HepG2 (cell line): ENCODE measurements around the gene ART5. TPM values are rescaled to one million over a fixed set of nuclear protein-coding genes. Genes with fewer than 3 reads are reported as not detected.

Experiments
- ATAC-seq: fragments of 200-7000 bp; cut with Tn5 transposase; 3 replicates; pipeline ENCODE4 v1.9.1; 2020; ENCODE audit warnings: mild to moderate bottlenecking, moderate library complexity
- BruUV-seq: library from RNA; stranded (reverse); fragments of 400-500 nt; replicated peaks from 2 replicates; lab custom pipeline; 2021; lab: Mats Ljungman, UMichigan
- CTCF ChIA-PET: fragments of 300-600 bp; formaldehyde crosslinking; extraction: SDS; loops from one replicate; lab custom pipeline; 2021; ENCODE audit warnings: low total read pairs, inconsistent platforms, low intra/inter-chr PET ratio; lab: Yijun Ruan, JAX
- POLR2A ChIA-PET: fragments of 350-600 bp; sonication (Branson Sonifier 250); formaldehyde crosslinking; loops from one replicate; lab custom pipeline; 2020; ENCODE audit warnings: antibody characterized with exemption, inconsistent platforms; lab: Yijun Ruan, JAX
- DNase-seq: peaks from one replicate; pipeline ENCODE4 v3.0.0-alpha.2; 2015; ENCODE audit warnings: low spot score
- FAIRE-seq: peaks from 3 replicates; lab custom pipeline; 2011; peaks lifted over from hg19 to GRCh38; lab: Jason Lieb, UNC
- H2AFZ ChIP-seq: one replicate; pipeline ENCODE4 v1.6.1; 2011; ENCODE audit warnings: low read length, inconsistent platforms
- H3K27ac ChIP-seq: fragments of 300-600 bp; 3 replicates; pipeline ENCODE4 v1.8.0; 2011; ENCODE audit warnings: mixed run types, mild to moderate bottlenecking, mixed read lengths, low read length, inconsistent platforms; ENCODE audit not compliant: insufficient read depth; ENCODE audit errors: extremely low read length
- H3K27me3 ChIP-seq, 2 experiments: fragments of 200-600 bp in 1 of 2; 2 replicates in 1 of 2; 3 replicates in 1 of 2; pipeline versions ENCODE4 v1.6.0 to v1.8.0; 2011; ENCODE audit warnings: low read length in 2 of 2, mild to moderate bottlenecking in 2 of 2, moderate library complexity in 2 of 2, inconsistent platforms in 1 of 2; ENCODE audit not compliant: insufficient read depth in 2 of 2, control insufficient read depth in 1 of 2
- H3K36me3 ChIP-seq, 2 experiments: fragments of 200-600 bp in 1 of 2; replicated peaks in 1 of 2; 2 replicates in 1 of 2; 3 replicates in 1 of 2; pipeline versions ENCODE4 v1.5.1 to v1.8.0; 2011; ENCODE audit warnings: low read length in 2 of 2, inconsistent platforms in 1 of 2; ENCODE audit not compliant: insufficient read depth in 2 of 2, control insufficient read depth in 1 of 2
- H3K4me1 ChIP-seq: 2 replicates; pipeline ENCODE4 v1.5.1; 2012; ENCODE audit warnings: low read length, inconsistent platforms; ENCODE audit not compliant: insufficient read depth
- H3K4me2 ChIP-seq: 2 replicates; pipeline ENCODE4 v1.6.0; 2011; ENCODE audit warnings: low read depth, low read length, inconsistent platforms
- H3K4me3 ChIP-seq, 3 experiments: fragments of 200-600 bp in 1 of 3; sonication (generic), shearing (Covaris generic) in 1 of 3; replicated peaks in 1 of 3; 2 replicates each; pipeline ENCODE4 v1.5.1; 2011 to 2016; ENCODE audit warnings: low read length in 3 of 3, inconsistent platforms in 2 of 3, low read depth in 2 of 3, mild to moderate bottlenecking in 2 of 3, control low read depth in 1 of 3, mixed read lengths in 1 of 3; ENCODE audit not compliant: insufficient read depth in 1 of 3
- H3K79me2 ChIP-seq: one replicate; pipeline ENCODE4 v1.6.1; 2011; ENCODE audit warnings: low read length, inconsistent platforms; ENCODE audit not compliant: insufficient read depth
- H3K9ac ChIP-seq: 2 replicates; pipeline ENCODE4 v1.6.0; 2011; ENCODE audit warnings: mild to moderate bottlenecking, low read depth, low read length, inconsistent platforms; ENCODE audit not compliant: insufficient read depth
- H3K9me3 ChIP-seq: 2 replicates; pipeline ENCODE4 v1.5.1; 2012; ENCODE audit warnings: mild to moderate bottlenecking, low read length
- H4K20me1 ChIP-seq: 2 replicates; pipeline ENCODE4 v1.6.0; 2011; ENCODE audit warnings: inconsistent platforms, mild to moderate bottlenecking, low read length, moderate library complexity; ENCODE audit not compliant: insufficient read depth
- BCL6 ChIP-seq: IDR thresholded peaks from 2 replicates; pipeline ENCODE4 v1.6.1; 2016; ENCODE audit warnings: missing genetic modification reagents, missing compliant biosample characterization
- HDAC6 ChIP-seq: fragments of 200-600 bp; sonication (generic); IDR thresholded peaks from 2 replicates; pipeline ENCODE4 v1.7.0; 2017; ENCODE audit warnings: mild to moderate bottlenecking, antibody characterized with exemption, low read length, low read depth
- NR2C2 ChIP-seq: sonication (generic); formaldehyde crosslinking; IDR thresholded peaks from 2 replicates; pipeline ENCODE4 v1.4.0; 2020; ENCODE audit warnings: missing genetic modification reagents, mild to moderate bottlenecking, moderate library complexity, borderline replicate concordance
- NRL ChIP-seq: sonication (generic); formaldehyde crosslinking; IDR thresholded peaks from 2 replicates; pipeline ENCODE4 v1.5.0; 2020; ENCODE audit warnings: missing genetic modification reagents, mild to moderate bottlenecking, moderate library complexity, borderline replicate concordance
- RELA ChIP-seq: sonication (generic); formaldehyde crosslinking; IDR thresholded peaks from 2 replicates; pipeline ENCODE4 v1.4.0; 2020; ENCODE audit warnings: missing genetic modification reagents
- SKIL ChIP-seq: sonication (generic); formaldehyde crosslinking; IDR thresholded peaks from 2 replicates; pipeline ENCODE4 v1.8.0; 2022; ENCODE audit warnings: missing genetic modification reagents, mild to moderate bottlenecking, moderate library complexity, borderline replicate concordance
- THAP11 ChIP-seq: IDR thresholded peaks from 2 replicates; pipeline ENCODE4 v1.6.1; 2016; ENCODE audit warnings: missing biosample characterization, missing genetic modification reagents
- ZFP36L1 ChIP-seq: sonication (generic); formaldehyde crosslinking; IDR thresholded peaks from 2 replicates; pipeline ENCODE4 v1.8.0; 2022; ENCODE audit warnings: mild to moderate bottlenecking, missing genetic modification reagents, moderate library complexity
- ZNF276 ChIP-seq: sonication (generic); formaldehyde crosslinking; IDR thresholded peaks from 2 replicates; pipeline ENCODE4 v1.4.0; 2020; ENCODE audit warnings: mild to moderate bottlenecking, low read depth, missing genetic modification reagents
- ZNF329 ChIP-seq: sonication (generic); formaldehyde crosslinking; IDR thresholded peaks from 2 replicates; pipeline ENCODE4 v1.9.0; 2021; ENCODE audit warnings: low read depth, mild to moderate bottlenecking, missing genetic modification reagents
- ZNF652 ChIP-seq: IDR thresholded peaks from 2 replicates; pipeline ENCODE4 v1.6.1; 2016; ENCODE audit warnings: low read depth, borderline replicate concordance
- ZNF710 ChIP-seq: sonication (generic); formaldehyde crosslinking; IDR thresholded peaks from 2 replicates; pipeline ENCODE4 v1.5.0; 2020; ENCODE audit warnings: mild to moderate bottlenecking, missing genetic modification reagents, borderline replicate concordance
- ZNF749 ChIP-seq: sonication (generic); formaldehyde crosslinking; IDR thresholded peaks from 2 replicates; pipeline ENCODE4 v1.8.0; 2022; ENCODE audit warnings: mild to moderate bottlenecking, missing genetic modification reagents, moderate library complexity, borderline replicate concordance
- WGBS: methylation state at CpG from one replicate; pipeline ENCODE4 v1.1.6; 2017; ENCODE audit warnings: low lambda C conversion rate; 5-methylcytosine and 5-hydroxymethylcytosine counted together
- in situ Hi-C: cut with HindIII; loops from 2 replicates; pipeline ENCODE4 v1.10.0; 2017; ENCODE audit warnings: low pct_unique_long_range_greater_than_20kb; ENCODE audit not compliant: extremely low pct_ligation_motif_present
- intact Hi-C: fragments of 100-400 bp; cut with micrococcal nuclease; formaldehyde crosslinking; loops from one replicate; pipeline ENCODE4 v1.10.0; 2022; ENCODE audit not compliant: unreplicated experiment
- polyA plus RNA-seq, 8 experiments: library from polyadenylated mRNA; depleted of rRNA in 3 of 8; stranded (reverse) in 7 of 8; unstranded in 1 of 8; fragments of >200 nt; fragmentation: Illumina TruSeq in 4 of 8; extraction: Trizol in 4 of 8; gene quantifications; 2 replicates each; pipeline versions ENCODE4 v1.2.1 to v1.2.3, GENCODE V29; 2011 to 2016; ENCODE audit warnings: low read depth in 4 of 8, missing spikeins in 1 of 8, mixed read lengths in 1 of 8; ENCODE audit not compliant: insufficient read depth in 1 of 8
- total RNA-seq, 5 experiments: library from RNA; depleted of rRNA; stranded (reverse); fragments of >200 nt; fragmentation: Illumina TruSeq; extraction: Trizol; gene quantifications; 2 replicates each; pipeline ENCODE4 v1.2.3, GENCODE V29; 2016; ENCODE audit warnings: low read depth in 1 of 5

ART5 gene
- total and polyA plus RNA-seq, 2 of the 13 experiments (the other 11 are each of a cell fraction or from before 2014, with no cell fraction given): 0.55 to 0.93 TPM

- CTCF ChIA-PET: no interaction called here
- peaks cover 4 to 18% of the 10 kb centered on the region in 2 experiments; a peak in 4 of 5 replicates for H3K36me3 ChIP-seq
- WGBS: 100% methylated on average over 4 of the region's 5 CpGs
- in situ Hi-C loops: no loop called here
- H3K27ac ChIP-seq: no peak overlapping the region
- no peaks in the 10 kb centered on the region for H4K20me1 ChIP-seq
- FAIRE-seq (no peak), DNase-seq (no peak), ATAC-seq (peak; percentile 20)
- no peaks in the 10 kb centered on the region for H3K79me2 ChIP-seq
- H3K4me1 ChIP-seq: no peaks in the 10 kb centered on the region
- H3K9me3 ChIP-seq: no peaks in the 10 kb centered on the region
- POLR2A ChIA-PET: no interaction called here
- no peaks in the 10 kb centered on the region for H3K27me3 ChIP-seq
- no peak overlapping the region for H2AFZ ChIP-seq
- TF ChIP-seq ZNF276: no peak
- no peak for TF ChIP-seq RELA (CRISPR knock-in tag)
- no TSS peak for BruUV-seq
- H3K9ac ChIP-seq: no peak overlapping the region
- no peak overlapping the region for H3K4me2 ChIP-seq
- no peak overlapping the region for H3K4me3 ChIP-seq
- intact Hi-C loops: no loop called here
Observed at GRCh38 chr11:3669742-3670183, 28.0 kb upstream of the ART5 start.

GRCh38 chr11:3669128-3669527 lies 27.3 kb upstream of the ART5 start:
- intact Hi-C loops (no loop called here), in situ Hi-C loops (no loop called here)
- H3K27me3 ChIP-seq: no peaks in the 10 kb centered on the region
- ATAC-seq: 0 out of 3 replicates have a peak, but pooled peaks have one; percentile 10
- no peak overlapping the region for H3K4me2 ChIP-seq
- no peak for DNase-seq
- H3K9me3 ChIP-seq: no peaks in the 10 kb centered on the region
- no peak overlapping the region for H2AFZ ChIP-seq
- POLR2A ChIA-PET: no interaction called here
- H3K36me3 ChIP-seq: peaks cover 3 to 14% of the 10 kb centered on the region in 2 experiments; a peak in 4 of 5 replicates
- no peaks in the 10 kb centered on the region for H3K4me1 ChIP-seq
- no peak for FAIRE-seq
- no peaks in the 10 kb centered on the region for H3K79me2 ChIP-seq
- H4K20me1 ChIP-seq: no peaks in the 10 kb centered on the region
- H3K4me3 ChIP-seq: no peak overlapping the region
- 100% methylated on average over 2 of the region's 7 CpGs for WGBS
- BruUV-seq: no TSS peak
- no peak overlapping the region for H3K9ac ChIP-seq
- CTCF ChIA-PET: no interaction called here
- no peak overlapping the region for H3K27ac ChIP-seq
- TF ChIP-seq ZFP36L1 (CRISPR knock-in tag) (no peak), BCL6 (CRISPR knock-in tag) (no peak), THAP11 (CRISPR knock-in tag) (no peak), ZNF652 (no peak), ZNF329 (CRISPR knock-in tag) (no peak), ZNF749 (CRISPR knock-in tag) (no peak), ZNF710 (CRISPR knock-in tag) (no peak), NR2C2 (CRISPR knock-in tag) (no peak), NRL (CRISPR knock-in tag) (no peak), HDAC6 (no peak), SKIL (CRISPR knock-in tag) (no peak)
